HepG2 (cell line): ENCODE measurements around the gene SPAG8. TPM values are rescaled to one million over a fixed set of nuclear protein-coding genes. Genes with fewer than 3 reads are reported as not detected.

ENCODE experiments used
- ARNTL ChIP-seq: sonication (generic); formaldehyde crosslinking; IDR thresholded peaks from 2 replicates; pipeline ENCODE4 v1.4.0; 2020; ENCODE audit warnings: mild to moderate bottlenecking, missing genetic modification reagents
- GABPA ChIP-seq, 2 experiments: IDR thresholded peaks; 2 replicates each; pipeline ENCODE4 v1.6.1; 2011 to 2016; ENCODE audit warnings: low read depth in 2 of 2, low read length in 1 of 2, missing biosample characterization in 1 of 2, missing genetic modification characterization in 1 of 2
- PPARG ChIP-seq: conservative IDR thresholded peaks from 2 replicates; pipeline ENCODE4 v1.6.1; 2016; ENCODE audit warnings: missing biosample characterization, missing genetic modification reagents
- RAD51 ChIP-seq: fragments of 450-650 bp; IDR thresholded peaks from 2 replicates; pipeline ENCODE4 v1.6.1; 2016; ENCODE audit warnings: borderline replicate concordance
- TGIF2 ChIP-seq: IDR thresholded peaks from 2 replicates; pipeline ENCODE4 v1.6.1; 2016; ENCODE audit warnings: control low read depth, missing compliant biosample characterization
- ZNF101 ChIP-seq: sonication (generic); formaldehyde crosslinking; IDR thresholded peaks from 2 replicates; pipeline ENCODE4 v1.4.0; 2020; ENCODE audit warnings: mild to moderate bottlenecking, low read depth, missing genetic modification reagents, borderline replicate concordance
- ZNF879 ChIP-seq: sonication (generic); formaldehyde crosslinking; IDR thresholded peaks from 2 replicates; pipeline ENCODE4 v1.8.1; 2023; ENCODE audit warnings: missing genetic modification reagents
- polyA plus RNA-seq, 8 experiments: library from polyadenylated mRNA; depleted of rRNA in 3 of 8; stranded (reverse) in 7 of 8; unstranded in 1 of 8; fragments of >200 nt; fragmentation: Illumina TruSeq in 4 of 8; extraction: Trizol in 4 of 8; gene quantifications; 2 replicates each; pipeline versions ENCODE4 v1.2.1 to v1.2.3, GENCODE V29; 2011 to 2016; ENCODE audit warnings: low read depth in 4 of 8, missing spikeins in 1 of 8, mixed read lengths in 1 of 8; ENCODE audit not compliant: insufficient read depth in 1 of 8
- total RNA-seq, 5 experiments: library from RNA; depleted of rRNA; stranded (reverse); fragments of >200 nt; fragmentation: Illumina TruSeq; extraction: Trizol; gene quantifications; 2 replicates each; pipeline ENCODE4 v1.2.3, GENCODE V29; 2016; ENCODE audit warnings: low read depth in 1 of 5
- TF ChIP-seq, protein P1 (sequence below): sonication (generic); formaldehyde crosslinking; IDR thresholded peaks from 2 replicates; pipeline ENCODE4 v1.8.1; 2023; ENCODE audit warnings: mild to moderate bottlenecking, missing genetic modification reagents
- TF ChIP-seq, protein P2 (sequence below): sonication (generic); formaldehyde crosslinking; IDR thresholded peaks from 2 replicates; pipeline ENCODE4 v1.5.1; 2020; ENCODE audit warnings: missing genetic modification reagents, mild to moderate bottlenecking, borderline replicate concordance
- TF ChIP-seq, protein P3 (sequence below): IDR thresholded peaks from 2 replicates; pipeline ENCODE4 v1.6.1; 2016; ENCODE audit warnings: mild to moderate bottlenecking
- TF ChIP-seq, protein P4 (sequence below): sonication (generic); formaldehyde crosslinking; IDR thresholded peaks from 2 replicates; pipeline ENCODE4 v1.4.0; 2020; ENCODE audit warnings: missing genetic modification reagents; ENCODE audit errors: not compliant biosample characterization
- TF ChIP-seq, protein P5 (sequence below): sonication (generic); formaldehyde crosslinking; IDR thresholded peaks from 2 replicates; pipeline ENCODE4 v1.4.0; 2020; ENCODE audit warnings: missing genetic modification reagents
- TF ChIP-seq, protein P6 (sequence below): IDR thresholded peaks from 2 replicates; pipeline ENCODE4 v1.6.1; 2016; ENCODE audit warnings: missing compliant biosample characterization, missing genetic modification reagents, borderline replicate concordance

Gene SPAG8
- total and polyA plus RNA-seq, 2 of the 13 experiments (the other 11 are each of a cell fraction or from before 2014, with no cell fraction given), result 0.18 to 0.27 TPM

DNA sequence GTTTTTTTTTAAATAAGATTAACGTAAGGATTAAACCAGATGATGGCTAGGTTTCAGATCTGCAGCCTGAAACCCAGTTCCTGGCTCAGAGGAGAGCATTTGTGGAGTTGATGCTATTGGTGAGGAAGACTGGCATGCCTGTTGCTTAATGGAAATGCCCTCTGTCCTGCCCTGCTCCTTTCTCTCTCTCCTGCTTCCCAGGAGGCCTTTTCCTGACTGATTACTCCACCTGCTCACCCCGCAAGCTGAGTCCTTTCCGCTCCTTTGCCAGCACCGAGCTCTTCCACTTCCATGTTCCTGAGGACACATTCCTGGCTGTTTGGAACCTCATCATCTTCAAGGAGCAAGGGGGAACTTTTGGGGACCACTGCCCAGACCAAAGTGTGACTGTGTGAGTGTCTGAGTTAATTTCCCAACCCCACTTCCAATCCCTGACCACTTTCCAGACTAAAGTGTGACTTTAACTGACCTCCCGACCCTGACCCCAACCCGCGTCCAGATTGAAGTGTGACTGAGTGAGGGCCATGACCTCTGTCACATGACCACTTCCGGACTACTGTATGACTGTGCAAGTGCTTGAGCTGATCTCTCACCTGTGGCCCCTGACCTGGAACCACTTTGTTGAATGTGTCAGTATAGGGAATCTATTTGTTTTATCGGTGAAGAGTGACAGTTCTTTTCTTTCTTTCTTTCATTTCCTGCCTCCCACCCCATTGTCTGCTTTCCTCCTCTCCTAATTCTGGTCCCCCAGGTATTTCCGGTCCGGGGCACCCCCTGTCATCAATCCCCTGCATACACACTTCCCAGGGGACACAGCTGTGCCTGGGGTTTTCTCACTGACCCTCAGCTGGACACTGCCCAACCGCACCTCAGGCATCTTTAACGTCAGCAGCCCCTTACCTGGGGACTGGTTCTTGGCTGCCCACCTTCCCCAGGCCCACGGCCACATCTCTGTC, 22.5 kb upstream of the SPAG8 start (continued):
- TF ChIP-seq, protein P1, sequence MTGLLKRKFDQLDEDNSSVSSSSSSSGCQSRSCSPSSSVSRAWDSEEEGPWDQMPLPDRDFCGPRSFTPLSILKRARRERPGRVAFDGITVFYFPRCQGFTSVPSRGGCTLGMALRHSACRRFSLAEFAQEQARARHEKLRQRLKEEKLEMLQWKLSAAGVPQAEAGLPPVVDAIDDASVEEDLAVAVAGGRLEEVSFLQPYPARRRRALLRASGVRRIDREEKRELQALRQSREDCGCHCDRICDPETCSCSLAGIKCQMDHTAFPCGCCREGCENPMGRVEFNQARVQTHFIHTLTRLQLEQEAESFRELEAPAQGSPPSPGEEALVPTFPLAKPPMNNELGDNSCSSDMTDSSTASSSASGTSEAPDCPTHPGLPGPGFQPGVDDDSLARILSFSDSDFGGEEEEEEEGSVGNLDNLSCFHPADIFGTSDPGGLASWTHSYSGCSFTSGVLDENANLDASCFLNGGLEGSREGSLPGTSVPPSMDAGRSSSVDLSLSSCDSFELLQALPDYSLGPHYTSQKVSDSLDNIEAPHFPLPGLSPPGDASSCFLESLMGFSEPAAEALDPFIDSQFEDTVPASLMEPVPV (CRISPR knock-in tag), result no peak
- TF ChIP-seq TGIF2 (CRISPR knock-in tag), result no peak
- no peak for TF ChIP-seq ZNF879 (CRISPR knock-in tag)
- peak; percentile 46; the same call in 1 of the 2 replicates for TF ChIP-seq GABPA (IDR thresholded peaks at IDR 0.05; ENCODE audit: low read depth, low read length)
- TF ChIP-seq GABPA (CRISPR knock-in tag; IDR thresholded peaks at IDR 0.05; ENCODE audit: low read depth), result peak; percentile 90
- TF ChIP-seq PPARG, result 0 out of 2 replicates have a peak, but pooled peaks have one; percentile 17
- TF ChIP-seq, protein P2, sequence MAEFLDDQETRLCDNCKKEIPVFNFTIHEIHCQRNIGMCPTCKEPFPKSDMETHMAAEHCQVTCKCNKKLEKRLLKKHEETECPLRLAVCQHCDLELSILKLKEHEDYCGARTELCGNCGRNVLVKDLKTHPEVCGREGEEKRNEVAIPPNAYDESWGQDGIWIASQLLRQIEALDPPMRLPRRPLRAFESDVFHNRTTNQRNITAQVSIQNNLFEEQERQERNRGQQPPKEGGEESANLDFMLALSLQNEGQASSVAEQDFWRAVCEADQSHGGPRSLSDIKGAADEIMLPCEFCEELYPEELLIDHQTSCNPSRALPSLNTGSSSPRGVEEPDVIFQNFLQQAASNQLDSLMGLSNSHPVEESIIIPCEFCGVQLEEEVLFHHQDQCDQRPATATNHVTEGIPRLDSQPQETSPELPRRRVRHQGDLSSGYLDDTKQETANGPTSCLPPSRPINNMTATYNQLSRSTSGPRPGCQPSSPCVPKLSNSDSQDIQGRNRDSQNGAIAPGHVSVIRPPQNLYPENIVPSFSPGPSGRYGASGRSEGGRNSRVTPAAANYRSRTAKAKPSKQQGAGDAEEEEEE, result no peak
- TF ChIP-seq, protein P3, sequence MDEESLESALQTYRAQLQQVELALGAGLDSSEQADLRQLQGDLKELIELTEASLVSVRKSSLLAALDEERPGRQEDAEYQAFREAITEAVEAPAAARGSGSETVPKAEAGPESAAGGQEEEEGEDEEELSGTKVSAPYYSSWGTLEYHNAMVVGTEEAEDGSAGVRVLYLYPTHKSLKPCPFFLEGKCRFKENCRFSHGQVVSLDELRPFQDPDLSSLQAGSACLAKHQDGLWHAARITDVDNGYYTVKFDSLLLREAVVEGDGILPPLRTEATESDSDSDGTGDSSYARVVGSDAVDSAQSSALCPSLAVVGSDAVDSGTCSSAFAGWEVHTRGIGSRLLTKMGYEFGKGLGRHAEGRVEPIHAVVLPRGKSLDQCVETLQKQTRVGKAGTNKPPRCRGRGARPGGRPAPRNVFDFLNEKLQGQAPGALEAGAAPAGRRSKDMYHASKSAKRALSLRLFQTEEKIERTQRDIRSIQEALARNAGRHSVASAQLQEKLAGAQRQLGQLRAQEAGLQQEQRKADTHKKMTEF, result 0 out of 2 replicates have a peak, but pooled peaks have one; percentile 35
- TF ChIP-seq, protein P4, sequence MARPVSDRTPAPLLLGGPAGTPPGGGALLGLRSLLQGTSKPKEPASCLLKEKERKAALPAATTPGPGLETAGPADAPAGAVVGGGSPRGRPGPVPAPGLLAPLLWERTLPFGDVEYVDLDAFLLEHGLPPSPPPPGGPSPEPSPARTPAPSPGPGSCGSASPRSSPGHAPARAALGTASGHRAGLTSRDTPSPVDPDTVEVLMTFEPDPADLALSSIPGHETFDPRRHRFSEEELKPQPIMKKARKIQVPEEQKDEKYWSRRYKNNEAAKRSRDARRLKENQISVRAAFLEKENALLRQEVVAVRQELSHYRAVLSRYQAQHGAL (CRISPR knock-in tag), result no peak
- TF ChIP-seq, protein P5, sequence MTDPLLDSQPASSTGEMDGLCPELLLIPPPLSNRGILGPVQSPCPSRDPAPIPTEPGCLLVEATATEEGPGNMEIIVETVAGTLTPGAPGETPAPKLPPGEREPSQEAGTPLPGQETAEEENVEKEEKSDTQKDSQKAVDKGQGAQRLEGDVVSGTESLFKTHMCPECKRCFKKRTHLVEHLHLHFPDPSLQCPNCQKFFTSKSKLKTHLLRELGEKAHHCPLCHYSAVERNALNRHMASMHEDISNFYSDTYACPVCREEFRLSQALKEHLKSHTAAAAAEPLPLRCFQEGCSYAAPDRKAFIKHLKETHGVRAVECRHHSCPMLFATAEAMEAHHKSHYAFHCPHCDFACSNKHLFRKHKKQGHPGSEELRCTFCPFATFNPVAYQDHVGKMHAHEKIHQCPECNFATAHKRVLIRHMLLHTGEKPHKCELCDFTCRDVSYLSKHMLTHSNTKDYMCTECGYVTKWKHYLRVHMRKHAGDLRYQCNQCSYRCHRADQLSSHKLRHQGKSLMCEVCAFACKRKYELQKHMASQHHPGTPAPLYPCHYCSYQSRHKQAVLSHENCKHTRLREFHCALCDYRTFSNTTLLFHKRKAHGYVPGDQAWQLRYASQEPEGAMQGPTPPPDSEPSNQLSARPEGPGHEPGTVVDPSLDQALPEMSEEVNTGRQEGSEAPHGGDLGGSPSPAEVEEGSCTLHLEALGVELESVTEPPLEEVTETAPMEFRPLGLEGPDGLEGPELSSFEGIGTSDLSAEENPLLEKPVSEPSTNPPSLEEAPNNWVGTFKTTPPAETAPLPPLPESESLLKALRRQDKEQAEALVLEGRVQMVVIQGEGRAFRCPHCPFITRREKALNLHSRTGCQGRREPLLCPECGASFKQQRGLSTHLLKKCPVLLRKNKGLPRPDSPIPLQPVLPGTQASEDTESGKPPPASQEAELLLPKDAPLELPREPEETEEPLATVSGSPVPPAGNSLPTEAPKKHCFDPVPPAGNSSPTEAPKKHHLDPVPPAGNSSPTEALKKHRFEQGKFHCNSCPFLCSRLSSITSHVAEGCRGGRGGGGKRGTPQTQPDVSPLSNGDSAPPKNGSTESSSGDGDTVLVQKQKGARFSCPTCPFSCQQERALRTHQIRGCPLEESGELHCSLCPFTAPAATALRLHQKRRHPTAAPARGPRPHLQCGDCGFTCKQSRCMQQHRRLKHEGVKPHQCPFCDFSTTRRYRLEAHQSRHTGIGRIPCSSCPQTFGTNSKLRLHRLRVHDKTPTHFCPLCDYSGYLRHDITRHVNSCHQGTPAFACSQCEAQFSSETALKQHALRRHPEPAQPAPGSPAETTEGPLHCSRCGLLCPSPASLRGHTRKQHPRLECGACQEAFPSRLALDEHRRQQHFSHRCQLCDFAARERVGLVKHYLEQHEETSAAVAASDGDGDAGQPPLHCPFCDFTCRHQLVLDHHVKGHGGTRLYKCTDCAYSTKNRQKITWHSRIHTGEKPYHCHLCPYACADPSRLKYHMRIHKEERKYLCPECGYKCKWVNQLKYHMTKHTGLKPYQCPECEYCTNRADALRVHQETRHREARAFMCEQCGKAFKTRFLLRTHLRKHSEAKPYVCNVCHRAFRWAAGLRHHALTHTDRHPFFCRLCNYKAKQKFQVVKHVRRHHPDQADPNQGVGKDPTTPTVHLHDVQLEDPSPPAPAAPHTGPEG (CRISPR knock-in tag), result no peak
- peak; percentile 41; the same call in 1 of the 2 replicates for TF ChIP-seq RAD51
- no peak for TF ChIP-seq ZNF101 (CRISPR knock-in tag)
- TF ChIP-seq, protein P6, sequence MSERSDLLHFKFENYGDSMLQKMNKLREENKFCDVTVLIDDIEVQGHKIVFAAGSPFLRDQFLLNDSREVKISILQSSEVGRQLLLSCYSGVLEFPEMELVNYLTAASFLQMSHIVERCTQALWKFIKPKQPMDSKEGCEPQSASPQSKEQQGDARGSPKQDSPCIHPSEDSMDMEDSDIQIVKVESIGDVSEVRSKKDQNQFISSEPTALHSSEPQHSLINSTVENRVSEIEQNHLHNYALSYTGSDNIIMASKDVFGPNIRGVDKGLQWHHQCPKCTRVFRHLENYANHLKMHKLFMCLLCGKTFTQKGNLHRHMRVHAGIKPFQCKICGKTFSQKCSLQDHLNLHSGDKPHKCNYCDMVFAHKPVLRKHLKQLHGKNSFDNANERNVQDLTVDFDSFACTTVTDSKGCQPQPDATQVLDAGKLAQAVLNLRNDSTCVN (CRISPR knock-in tag), result no peak
- no peak for TF ChIP-seq ARNTL (CRISPR knock-in tag)
